ENCODE data around the gene SSNA1. TPM values are rescaled to one million over a fixed set of nuclear protein-coding genes. Genes with fewer than 3 reads are reported as not detected.

SSNA1 gene
- total and polyA plus RNA-seq, 2 donors (not counting 1 experiment from before 2014, with no cell fraction given), result 53.6 to 129 TPM

DNA sequence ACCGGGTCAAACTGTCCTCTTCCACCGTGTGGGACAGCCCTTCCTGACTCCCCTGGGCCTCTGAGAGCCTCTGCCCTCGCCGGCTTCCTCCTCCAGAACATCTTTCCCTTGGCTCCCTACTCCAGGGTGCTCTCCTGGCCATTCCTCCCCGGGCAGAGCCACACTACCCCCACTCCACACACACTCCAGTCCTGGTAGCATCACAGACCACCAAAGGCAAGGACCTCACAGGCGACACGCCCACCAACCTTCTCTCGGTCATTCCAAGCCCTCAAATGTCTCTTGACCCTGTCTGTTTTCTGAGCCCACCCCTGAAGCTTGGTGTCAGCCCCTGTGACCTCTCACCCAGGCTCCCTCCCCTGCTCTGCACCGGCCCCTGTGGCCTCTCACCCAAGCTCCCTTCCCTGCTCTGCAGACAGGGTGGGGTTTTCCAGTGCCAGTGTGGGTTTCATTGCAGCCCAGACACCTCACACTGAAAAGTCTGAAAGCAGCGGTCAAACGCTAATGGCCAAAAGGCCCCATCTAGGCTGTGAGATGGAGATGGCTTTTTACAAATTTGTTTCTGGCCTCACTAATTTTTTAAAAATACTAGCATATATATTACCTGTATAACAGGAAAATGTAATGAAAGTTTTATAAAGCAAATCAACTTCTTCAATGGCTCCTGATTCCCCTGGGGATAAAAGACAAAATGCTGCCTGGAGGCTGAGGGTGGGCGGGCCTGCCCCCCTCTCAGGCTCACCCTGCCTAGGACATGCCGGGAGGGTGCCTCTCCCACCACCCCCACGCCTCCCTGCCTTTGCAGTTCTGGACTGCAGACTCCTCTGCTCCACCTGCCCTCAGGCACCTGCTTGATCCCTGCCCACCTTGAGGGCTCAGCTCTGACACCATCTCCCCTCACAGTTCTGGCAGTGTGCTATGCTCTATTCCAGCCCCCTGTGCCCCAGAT, 29.1 kb upstream of the SSNA1 start:
- peaks cover 0 to 81% (median 25%) of the 10 kb centered on the region in 4 experiments for H3K27me3 ChIP-seq (replicated peaks in 1 of 4; ENCODE audit: control extremely low read depth in 1 of 4, control insufficient read depth in 3 of 4, insufficient read depth in 4 of 4, low read length in 3 of 4)
- H3K27ac ChIP-seq (ENCODE audit: low read length in 2 of 2), result no peak overlapping the region
- intact Hi-C loops (cut with micrococcal nuclease), result loop anchor here (5.0 kb wide), 1 partner anchor 37 kb away; no protein-coding TSS in a partner anchor
- Mint-ChIP-seq H3K9me3 (ENCODE audit: insufficient read depth) (no peaks in the 10 kb centered on the region), H3K4me3 (peak overlapping the region; percentile 7), H3K4me1 (peaks cover 29% of the 10 kb centered on the region), H3K27me3 (peaks cover 47% of the 10 kb centered on the region), H3K27ac (peak overlapping the region; percentile 11)
- H2AFZ ChIP-seq (ENCODE audit: insufficient read depth, low read depth, low read length, poor library complexity, severe bottlenecking), result no peak overlapping the region
- CTCF ChIA-PET, result no interaction called here
- no peak for TF ChIP-seq EZH2 (IDR thresholded peaks at IDR 0.05; ENCODE audit: borderline replicate concordance, insufficient read depth, low read depth, low read length, poor library complexity, severe bottlenecking)
- TF ChIP-seq, protein P1, sequence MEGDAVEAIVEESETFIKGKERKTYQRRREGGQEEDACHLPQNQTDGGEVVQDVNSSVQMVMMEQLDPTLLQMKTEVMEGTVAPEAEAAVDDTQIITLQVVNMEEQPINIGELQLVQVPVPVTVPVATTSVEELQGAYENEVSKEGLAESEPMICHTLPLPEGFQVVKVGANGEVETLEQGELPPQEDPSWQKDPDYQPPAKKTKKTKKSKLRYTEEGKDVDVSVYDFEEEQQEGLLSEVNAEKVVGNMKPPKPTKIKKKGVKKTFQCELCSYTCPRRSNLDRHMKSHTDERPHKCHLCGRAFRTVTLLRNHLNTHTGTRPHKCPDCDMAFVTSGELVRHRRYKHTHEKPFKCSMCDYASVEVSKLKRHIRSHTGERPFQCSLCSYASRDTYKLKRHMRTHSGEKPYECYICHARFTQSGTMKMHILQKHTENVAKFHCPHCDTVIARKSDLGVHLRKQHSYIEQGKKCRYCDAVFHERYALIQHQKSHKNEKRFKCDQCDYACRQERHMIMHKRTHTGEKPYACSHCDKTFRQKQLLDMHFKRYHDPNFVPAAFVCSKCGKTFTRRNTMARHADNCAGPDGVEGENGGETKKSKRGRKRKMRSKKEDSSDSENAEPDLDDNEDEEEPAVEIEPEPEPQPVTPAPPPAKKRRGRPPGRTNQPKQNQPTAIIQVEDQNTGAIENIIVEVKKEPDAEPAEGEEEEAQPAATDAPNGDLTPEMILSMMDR (IDR thresholded peaks at IDR 0.05), result no peak
- H3K9me3 ChIP-seq (ENCODE audit: control extremely low read depth in 1 of 3, control insufficient read depth in 2 of 3, insufficient read depth in 1 of 3, low read length in 2 of 3), result peaks cover 0 to 33% (median 0%) of the 10 kb centered on the region in 3 donors
- no peak overlapping the region for H3K4me3 ChIP-seq (ENCODE audit: control extremely low read depth in 1 of 5, extremely low read depth in 1 of 5, insufficient read depth in 1 of 5, low read depth in 2 of 5, low read length in 4 of 5)
- no peak for ATAC-seq (ENCODE audit: low read depth)
- H3K4me2 ChIP-seq (replicated peaks; ENCODE audit: low read depth, low read length, poor library complexity, severe bottlenecking), result no peak overlapping the region
- peaks cover 22 to 34% of the 10 kb centered on the region in 2 donors for H3K4me1 ChIP-seq (ENCODE audit: control insufficient read depth in 2 of 2, insufficient read depth in 2 of 2, low read length in 2 of 2)
- no peak for DNase-seq
- no peaks in the 10 kb centered on the region for H3K79me2 ChIP-seq (ENCODE audit: control insufficient read depth, insufficient read depth, low read length)
- H3K9ac ChIP-seq (ENCODE audit: low read length), result no peak overlapping the region
- no peaks in the 10 kb centered on the region for H3K36me3 ChIP-seq (replicated peaks in 1 of 2; ENCODE audit: control extremely low read depth in 1 of 2, control insufficient read depth in 1 of 2, extremely low read depth in 1 of 2, insufficient read depth in 2 of 2, low read length in 1 of 2)
- H4K20me1 ChIP-seq (ENCODE audit: control insufficient read depth, insufficient read depth, low read length, poor library complexity, severe bottlenecking), result no peaks in the 10 kb centered on the region
- POLR2A ChIA-PET, result no interaction called here
- 46% methylated on average over 12 of the region's 14 CpGs for WGBS (ENCODE audit: insufficient coverage)

- H3K27me3 ChIP-seq (replicated peaks in 1 of 4; ENCODE audit: control extremely low read depth in 1 of 4, control insufficient read depth in 3 of 4, insufficient read depth in 4 of 4, low read length in 3 of 4), result peaks cover 0 to 87% (median 26%) of the 10 kb centered on the region in 4 experiments
- Mint-ChIP-seq H3K4me3 (no peak overlapping the region), H3K9me3 (ENCODE audit: insufficient read depth) (no peaks in the 10 kb centered on the region), H3K27ac (peak overlapping the region; percentile 11), H3K27me3 (peaks cover 47% of the 10 kb centered on the region), H3K4me1 (peaks cover 29% of the 10 kb centered on the region)
- no peaks in the 10 kb centered on the region for H3K79me2 ChIP-seq (ENCODE audit: control insufficient read depth, insufficient read depth, low read length)
- POLR2A ChIA-PET, result no interaction called here
- no peak overlapping the region for H3K9ac ChIP-seq (ENCODE audit: low read length)
- no peaks in the 10 kb centered on the region for H4K20me1 ChIP-seq (ENCODE audit: control insufficient read depth, insufficient read depth, low read length, poor library complexity, severe bottlenecking)
- CTCF ChIA-PET, result no interaction called here
- H3K27ac ChIP-seq (ENCODE audit: low read length in 2 of 2), result no peak overlapping the region
- H3K36me3 ChIP-seq (replicated peaks in 1 of 2; ENCODE audit: control extremely low read depth in 1 of 2, control insufficient read depth in 1 of 2, extremely low read depth in 1 of 2, insufficient read depth in 2 of 2, low read length in 1 of 2), result no peaks in the 10 kb centered on the region
- 70% methylated on average over 17 of the region's 17 CpGs for WGBS (ENCODE audit: insufficient coverage)
- H2AFZ ChIP-seq (ENCODE audit: insufficient read depth, low read depth, low read length, poor library complexity, severe bottlenecking), result no peak overlapping the region
- DNase-seq (no peak), ATAC-seq (ENCODE audit: low read depth) (no peak)
- peaks cover 0 to 38% (median 0%) of the 10 kb centered on the region in 3 donors for H3K9me3 ChIP-seq (ENCODE audit: control extremely low read depth in 1 of 3, control insufficient read depth in 2 of 3, insufficient read depth in 1 of 3, low read length in 2 of 3)
- H3K4me1 ChIP-seq (ENCODE audit: control insufficient read depth in 2 of 2, insufficient read depth in 2 of 2, low read length in 2 of 2), result peaks cover 22 to 34% of the 10 kb centered on the region in 2 donors
- H3K4me3 ChIP-seq (ENCODE audit: control extremely low read depth in 1 of 5, extremely low read depth in 1 of 5, insufficient read depth in 1 of 5, low read depth in 2 of 5, low read length in 4 of 5), result no peak overlapping the region
- no peak overlapping the region for H3K4me2 ChIP-seq (replicated peaks; ENCODE audit: low read depth, low read length, poor library complexity, severe bottlenecking)
- TF ChIP-seq, protein P1 (IDR thresholded peaks at IDR 0.05), result no peak
- TF ChIP-seq EZH2 (IDR thresholded peaks at IDR 0.05; ENCODE audit: borderline replicate concordance, insufficient read depth, low read depth, low read length, poor library complexity, severe bottlenecking), result no peak
- intact Hi-C loops (cut with micrococcal nuclease), result no loop called here
Observed at GRCh38 chr9:137160054-137160425, 28.4 kb upstream of the SSNA1 start.
